A673 (cell line): ENCODE results near the gene PDLIM1. TPM values are rescaled to one million over a fixed set of nuclear protein-coding genes. Genes with fewer than 3 reads are reported as not detected.

Experiments
- BruUV-seq: library from RNA; stranded (reverse); fragments of 400-500 nt; replicated peaks from 2 replicates; lab custom pipeline; 2021; lab: Mats Ljungman, UMichigan
- CTCF ChIA-PET: fragments of 300-600 bp; sonication (Branson Sonifier 250); formaldehyde crosslinking; loops from one replicate; lab custom pipeline; 2022; ENCODE audit warnings: antibody characterized with exemption; lab: Charles Lee
- POLR2A ChIA-PET: fragments of 300-600 bp; sonication (Branson Sonifier 250); formaldehyde crosslinking; loops from one replicate; lab custom pipeline; 2022; ENCODE audit warnings: antibody characterized with exemption; ENCODE audit not compliant: low non-redundant PET; lab: Charles Lee
- DNase-seq: peaks from one replicate; pipeline ENCODE4 v3.0.0-alpha.2; 2015; ENCODE audit warnings: low spot score
- H3K27ac ChIP-seq: fragments of 200-600 bp; sonication (generic); 2 replicates; pipeline ENCODE4 v1.5.1; 2016; ENCODE audit warnings: mixed run types, low read depth, mild to moderate bottlenecking, mixed read lengths, antibody characterized with exemption, low read length; ENCODE audit not compliant: poor library complexity, severe bottlenecking
- H3K27me3 ChIP-seq: fragments of 200-600 bp; sonication (generic); replicated peaks from 2 replicates; pipeline ENCODE4 v1.6.1; 2017; ENCODE audit warnings: mixed run types, low read depth, mild to moderate bottlenecking, mixed read lengths, antibody characterized with exemption, low read length; ENCODE audit not compliant: insufficient read depth, poor library complexity
- H3K36me3 ChIP-seq: fragments of 200-600 bp; sonication (generic); 2 replicates; pipeline ENCODE4 v1.6.1; 2016; ENCODE audit warnings: mixed run types, mild to moderate bottlenecking, mixed read lengths, antibody characterized with exemption, low read length; ENCODE audit not compliant: insufficient read depth, poor library complexity, severe bottlenecking
- H3K4me1 ChIP-seq: fragments of 200-600 bp; sonication (generic); 2 replicates; pipeline ENCODE4 v1.6.1; 2017; ENCODE audit warnings: mixed run types, mild to moderate bottlenecking, mixed read lengths, antibody characterized with exemption, low read length; ENCODE audit not compliant: insufficient read depth, poor library complexity, severe bottlenecking
- H3K4me3 ChIP-seq: fragments of 200-600 bp; sonication (generic); 2 replicates; pipeline ENCODE4 v1.5.1; 2016; ENCODE audit warnings: low read depth, mixed run types, mild to moderate bottlenecking, mixed read lengths, low read length; ENCODE audit not compliant: poor library complexity, severe bottlenecking
- H3K9me3 ChIP-seq: fragments of 200-600 bp; sonication (generic); 2 replicates; pipeline ENCODE4 v1.6.1; 2016; ENCODE audit warnings: mixed run types, low read depth, mild to moderate bottlenecking, mixed read lengths, antibody characterized with exemption, low read length; ENCODE audit not compliant: poor library complexity, severe bottlenecking
- EZH2 ChIP-seq: fragments of 200-600 bp; sonication (generic); IDR thresholded peaks from 2 replicates; pipeline ENCODE4 v1.6.1; 2017; ENCODE audit warnings: borderline replicate concordance, low read depth, mild to moderate bottlenecking, mixed read lengths, antibody characterized with exemption, low read length; ENCODE audit not compliant: poor library complexity, severe bottlenecking
- intact Hi-C: fragments of 100-400 bp; cut with micrococcal nuclease; formaldehyde crosslinking; loops from one replicate; pipeline ENCODE4 v1.10.0; 2022; ENCODE audit not compliant: unreplicated experiment
- total RNA-seq: library from RNA; stranded (reverse); gene quantifications from 2 replicates; pipeline ENCODE4 v1.2.3, GENCODE V29; 2021
- TF ChIP-seq, protein P1 (sequence below): fragments of 300-800, 200-600 bp; sonication (generic); conservative IDR thresholded peaks from 2 replicates; pipeline ENCODE4 v1.5.1; 2017; ENCODE audit warnings: low read depth, mild to moderate bottlenecking, antibody characterized with exemption, low read length, moderate library complexity, mixed read lengths

PDLIM1 gene
- total RNA-seq, 1 experiment from 2014 or later, result 0.32 TPM

DNA sequence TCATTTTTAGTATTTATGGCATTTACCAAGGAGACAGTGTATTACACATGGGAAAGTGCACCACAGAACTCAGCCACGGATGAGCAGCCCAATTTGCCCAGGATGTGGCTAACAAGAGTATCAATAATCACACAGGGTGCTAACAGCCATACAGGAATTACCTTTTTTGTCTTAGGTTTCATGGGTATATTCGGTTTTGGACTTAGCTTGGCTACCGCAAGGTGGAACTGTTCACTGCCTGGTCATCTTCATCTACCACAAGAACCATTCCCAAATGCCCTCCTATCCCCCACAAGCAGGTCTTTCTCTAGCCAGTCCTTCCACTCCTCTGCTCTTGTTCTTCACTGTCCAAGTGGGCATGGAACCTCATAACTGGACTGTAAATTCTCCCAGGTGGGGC is 6.0 kb downstream of the PDLIM1 start:
- DNase-seq, result no peak
- ChIA-PET POLR2A (no interaction called here), CTCF (no interaction called here)
- H3K27me3 ChIP-seq, result peaks cover 38% of the 10 kb centered on the region
- intact Hi-C loops, result no loop called here
- H3K27ac ChIP-seq, result no peak overlapping the region
- H3K4me3 ChIP-seq, result no peak overlapping the region
- no peaks in the 10 kb centered on the region for H3K36me3 ChIP-seq
- TF ChIP-seq, protein P1, sequence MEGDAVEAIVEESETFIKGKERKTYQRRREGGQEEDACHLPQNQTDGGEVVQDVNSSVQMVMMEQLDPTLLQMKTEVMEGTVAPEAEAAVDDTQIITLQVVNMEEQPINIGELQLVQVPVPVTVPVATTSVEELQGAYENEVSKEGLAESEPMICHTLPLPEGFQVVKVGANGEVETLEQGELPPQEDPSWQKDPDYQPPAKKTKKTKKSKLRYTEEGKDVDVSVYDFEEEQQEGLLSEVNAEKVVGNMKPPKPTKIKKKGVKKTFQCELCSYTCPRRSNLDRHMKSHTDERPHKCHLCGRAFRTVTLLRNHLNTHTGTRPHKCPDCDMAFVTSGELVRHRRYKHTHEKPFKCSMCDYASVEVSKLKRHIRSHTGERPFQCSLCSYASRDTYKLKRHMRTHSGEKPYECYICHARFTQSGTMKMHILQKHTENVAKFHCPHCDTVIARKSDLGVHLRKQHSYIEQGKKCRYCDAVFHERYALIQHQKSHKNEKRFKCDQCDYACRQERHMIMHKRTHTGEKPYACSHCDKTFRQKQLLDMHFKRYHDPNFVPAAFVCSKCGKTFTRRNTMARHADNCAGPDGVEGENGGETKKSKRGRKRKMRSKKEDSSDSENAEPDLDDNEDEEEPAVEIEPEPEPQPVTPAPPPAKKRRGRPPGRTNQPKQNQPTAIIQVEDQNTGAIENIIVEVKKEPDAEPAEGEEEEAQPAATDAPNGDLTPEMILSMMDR, result no peak
- TF ChIP-seq EZH2, result no peak
- H3K9me3 ChIP-seq, result no peaks in the 10 kb centered on the region
- BruUV-seq, result no TSS peak
- H3K4me1 ChIP-seq, result no peaks in the 10 kb centered on the region

DNA sequence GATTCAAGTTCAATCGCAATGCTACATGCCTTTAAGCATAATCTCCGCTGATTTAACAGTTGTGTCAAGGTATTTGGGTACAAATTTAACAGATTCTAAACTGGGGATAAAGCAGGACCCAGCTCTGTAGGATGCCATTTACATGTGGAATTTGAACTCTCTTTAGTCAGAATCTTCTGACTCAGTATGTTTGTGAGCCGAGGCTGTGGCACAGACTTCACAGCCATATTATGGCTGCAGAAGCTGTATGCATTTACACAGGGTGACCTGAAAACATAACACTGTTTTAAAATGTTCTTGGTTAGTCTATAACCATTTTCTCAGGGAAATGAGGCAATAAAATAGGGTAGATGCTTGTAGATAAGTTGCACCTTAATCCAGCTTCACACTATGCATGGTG is 8.7 kb downstream of the PDLIM1 start:
- no peak for DNase-seq

DNA sequence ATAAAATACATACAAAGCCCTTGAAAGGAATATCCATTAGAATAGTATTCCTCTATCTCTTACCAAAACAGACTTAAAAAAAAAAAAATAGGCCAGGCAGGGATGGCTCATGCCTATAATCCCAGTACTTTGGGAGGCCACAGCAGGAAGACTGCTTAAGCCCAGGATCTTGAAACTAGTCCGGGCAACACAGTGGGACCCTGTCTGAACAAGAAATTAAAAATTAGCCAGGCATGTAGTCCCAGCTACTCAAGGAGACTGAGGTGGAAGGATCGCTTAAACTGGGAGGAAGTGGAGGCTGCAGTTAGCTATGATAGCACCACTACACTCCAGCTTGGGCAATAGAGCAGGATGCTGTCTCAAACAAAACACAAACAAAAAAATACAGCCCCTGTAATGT is 9.6 kb downstream of the PDLIM1 start:
- BruUV-seq, result no TSS peak
- ChIA-PET POLR2A (no interaction called here), CTCF (no interaction called here)
- no peak for TF ChIP-seq EZH2
- TF ChIP-seq, protein P1, result no peak
- H3K4me1 ChIP-seq, result no peaks in the 10 kb centered on the region
- H3K36me3 ChIP-seq, result no peaks in the 10 kb centered on the region
- H3K4me3 ChIP-seq, result no peak overlapping the region
- H3K9me3 ChIP-seq, result no peaks in the 10 kb centered on the region
- DNase-seq, result no peak
- intact Hi-C loops, result no loop called here
- H3K27ac ChIP-seq, result no peak overlapping the region
- peaks cover 9% of the 10 kb centered on the region for H3K27me3 ChIP-seq

More for the DNA sequence above, 8.7 kb downstream of the PDLIM1 start:
- POLR2A ChIA-PET, result no interaction called here
- Histone ChIP-seq H3K27ac (no peak overlapping the region), H3K4me3 (no peak overlapping the region), H3K36me3 (no peaks in the 10 kb centered on the region), H3K9me3 (no peaks in the 10 kb centered on the region), H3K4me1 (no peaks in the 10 kb centered on the region), H3K27me3 (peaks cover 11% of the 10 kb centered on the region)
- intact Hi-C loops, result no loop called here
- CTCF ChIA-PET, result no interaction called here
- TF ChIP-seq, protein P1, result no peak
- no peak for TF ChIP-seq EZH2
- BruUV-seq, result no TSS peak
